HG02943 (cell line): Measurements from ENCODE around the gene GANC.
"Not testable (repeated sequence)": the region's sequence is repeated elsewhere in the genome, so short reads cannot be mapped to it uniquely, and the experiment has no call there.

Experiments used
- ATAC-seq: cut with Tn5 transposase; IDR thresholded peaks from one replicate; pipeline ENCODE4 v1.9.1; 2021; ENCODE audit warnings: mild to moderate bottlenecking, low read depth, moderate library complexity; ENCODE audit not compliant: unreplicated experiment

The GANC gene

GRCh38 chr15:42272939-42273899 is at the start of gene GANC, which contains the start of gene TMEM87A:
Gene GANC (plus strand): TSS chr15:42273201. CDS start chr15:42274482, 1,281 bp downstream.
Gene TMEM87A (minus strand): TSS chr15:42273433. CDS start chr15:42273398, 35 bp downstream.
- ATAC-seq: peak; percentile 91

GRCh38 chr15:42226648-42227047 is 46.4 kb upstream of the GANC start:
- ATAC-seq: no peak

GRCh38 chr15:42228036-42228435 is 45.0 kb upstream of the GANC start:
- no peak for ATAC-seq

- ATAC-seq: not testable (repeated sequence)
Measured at GRCh38 chr15:42228981-42229380, 44.0 kb upstream of the GANC start.

- ATAC-seq: no peak
Measured at GRCh38 chr15:42231088-42231487, 41.9 kb upstream of the GANC start.

- no peak for ATAC-seq
Measured at GRCh38 chr15:42232606-42233005, 40.4 kb upstream of the GANC start.

- ATAC-seq: no peak
Measured at GRCh38 chr15:42233107-42233506, 39.9 kb upstream of the GANC start.

GRCh38 chr15:42239528-42240182 is 33.3 kb upstream of the GANC start:
- ATAC-seq: no peak

- no peak for ATAC-seq
Measured at GRCh38 chr15:42240823-42241222, 32.2 kb upstream of the GANC start.

GRCh38 chr15:42253300-42253699 is 19.7 kb upstream of the GANC start:
- no peak for ATAC-seq

GRCh38 chr15:42264795-42265194 is 8.2 kb upstream of the GANC start:
- no peak for ATAC-seq

- no peak for ATAC-seq
Measured at GRCh38 chr15:42267286-42267685, 5.7 kb upstream of the GANC start.

- no peak for ATAC-seq
Measured at GRCh38 chr15:42270551-42270950, 2.5 kb upstream of the GANC start.

- no peak for ATAC-seq
Measured at GRCh38 chr15:42270996-42271395, 2.0 kb upstream of the GANC start.

- ATAC-seq: peak; percentile 20
Measured at GRCh38 chr15:42273900-42274701, 1.1 kb downstream of the GANC start.

GRCh38 chr15:42274702-42274989 is 1.6 kb downstream of the GANC start:
- ATAC-seq: no peak

- ATAC-seq: no peak
Measured at GRCh38 chr15:42275780-42276391, 2.9 kb downstream of the GANC start.

GRCh38 chr15:42276762-42277161 is 3.8 kb downstream of the GANC start:
- ATAC-seq: no peak

- ATAC-seq: no peak
Measured at GRCh38 chr15:42279234-42279723, 6.3 kb downstream of the GANC start.

GRCh38 chr15:42282344-42282743 is 9.3 kb downstream of the GANC start:
- ATAC-seq: no peak
